ENCODE data around the gene SPACA7.

Gene SPACA7, protein sequence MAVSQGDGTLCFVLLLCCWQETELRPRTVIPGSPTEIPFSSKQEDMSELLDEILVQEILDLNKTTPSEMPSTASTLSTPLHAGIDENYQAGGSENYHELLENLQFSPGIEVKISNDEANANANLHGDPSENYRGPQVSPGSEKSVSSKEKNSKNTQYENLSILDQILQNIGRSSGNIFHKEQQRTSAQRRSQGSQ

DNA sequence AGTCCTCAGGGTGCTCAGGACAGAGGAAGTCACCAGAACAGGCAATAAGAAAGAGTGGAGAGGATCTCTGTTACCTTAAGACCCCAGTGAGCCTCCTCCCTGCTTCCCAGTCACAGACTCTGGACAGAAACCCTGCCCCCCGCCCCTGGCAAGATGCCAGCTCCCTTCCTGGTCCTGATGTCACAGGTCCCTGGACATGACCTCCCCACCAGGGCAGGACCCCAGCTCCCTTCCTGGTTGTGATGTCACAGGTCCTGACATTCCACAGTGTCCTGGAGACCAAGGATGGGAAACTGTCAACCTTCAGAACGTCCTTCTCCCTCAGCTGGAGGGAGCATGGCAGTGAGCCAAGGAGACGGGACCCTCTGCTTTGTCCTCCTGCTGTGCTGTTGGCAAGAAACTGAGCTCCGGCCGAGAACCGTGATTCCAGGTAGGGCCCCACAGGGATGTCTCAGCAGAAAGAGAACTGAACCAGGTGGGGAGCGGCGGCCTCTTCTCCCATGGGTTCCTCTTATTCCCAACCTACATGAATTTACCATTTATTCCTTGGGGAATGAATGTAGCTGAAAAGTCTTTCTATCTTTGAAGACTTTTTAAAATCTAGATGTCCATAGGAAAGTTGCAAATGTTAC is at the start of gene SPACA7:
Gene SPACA7, plus strand, starts transcription at position 306 of the 632 bp plus-strand sequence. Its CDS starts 31 bp downstream, at position 337.
- no peak for DNase-seq

- no peak for DNase-seq
Observed at GRCh38 chr13:112326821-112327370, 49.3 kb upstream of the SPACA7 start.

DNA sequence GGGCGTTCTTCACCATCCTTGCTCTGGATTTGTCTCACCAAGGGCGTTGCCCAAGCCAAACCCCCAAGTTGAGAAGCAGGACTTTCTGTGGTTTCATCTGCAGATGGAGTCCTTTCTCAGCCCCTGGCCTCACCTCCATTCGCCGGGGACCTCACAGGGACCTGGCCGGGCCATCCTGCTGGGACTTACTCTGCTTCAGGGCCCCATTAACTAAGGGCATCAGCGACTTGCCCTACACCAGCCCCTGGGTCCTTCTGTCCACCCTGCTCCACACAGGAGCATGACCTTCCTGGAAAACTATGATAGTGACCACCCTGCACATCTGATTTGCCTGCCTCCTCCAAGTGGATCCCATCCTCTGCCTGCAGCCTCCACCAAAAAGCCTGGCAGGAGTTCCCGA is 47.2 kb upstream of the SPACA7 start:
- DNase-seq: no peak

DNA sequence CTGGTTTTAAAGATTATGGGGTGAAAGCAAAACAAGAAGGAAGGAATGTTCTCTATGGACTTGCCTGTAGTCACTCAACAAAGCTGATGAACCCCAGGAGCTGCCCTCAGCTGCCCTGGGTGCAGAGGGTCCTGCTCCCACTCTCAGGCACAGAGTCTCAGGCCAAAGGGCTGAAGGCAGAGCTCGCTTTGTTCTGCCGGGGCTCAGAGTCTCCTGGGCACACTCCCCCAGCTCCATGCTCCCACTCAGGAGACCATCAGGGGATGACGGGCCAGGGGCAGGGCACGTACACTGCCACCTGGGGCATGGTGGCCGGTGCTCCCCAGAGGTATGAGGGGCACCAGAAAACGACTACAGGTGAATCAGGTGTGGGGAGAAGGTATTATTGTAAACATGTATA is 46.8 kb upstream of the SPACA7 start:
- DNase-seq: no peak

- no peak for DNase-seq
Observed at GRCh38 chr13:112330066-112330465, 46.1 kb upstream of the SPACA7 start.

DNA sequence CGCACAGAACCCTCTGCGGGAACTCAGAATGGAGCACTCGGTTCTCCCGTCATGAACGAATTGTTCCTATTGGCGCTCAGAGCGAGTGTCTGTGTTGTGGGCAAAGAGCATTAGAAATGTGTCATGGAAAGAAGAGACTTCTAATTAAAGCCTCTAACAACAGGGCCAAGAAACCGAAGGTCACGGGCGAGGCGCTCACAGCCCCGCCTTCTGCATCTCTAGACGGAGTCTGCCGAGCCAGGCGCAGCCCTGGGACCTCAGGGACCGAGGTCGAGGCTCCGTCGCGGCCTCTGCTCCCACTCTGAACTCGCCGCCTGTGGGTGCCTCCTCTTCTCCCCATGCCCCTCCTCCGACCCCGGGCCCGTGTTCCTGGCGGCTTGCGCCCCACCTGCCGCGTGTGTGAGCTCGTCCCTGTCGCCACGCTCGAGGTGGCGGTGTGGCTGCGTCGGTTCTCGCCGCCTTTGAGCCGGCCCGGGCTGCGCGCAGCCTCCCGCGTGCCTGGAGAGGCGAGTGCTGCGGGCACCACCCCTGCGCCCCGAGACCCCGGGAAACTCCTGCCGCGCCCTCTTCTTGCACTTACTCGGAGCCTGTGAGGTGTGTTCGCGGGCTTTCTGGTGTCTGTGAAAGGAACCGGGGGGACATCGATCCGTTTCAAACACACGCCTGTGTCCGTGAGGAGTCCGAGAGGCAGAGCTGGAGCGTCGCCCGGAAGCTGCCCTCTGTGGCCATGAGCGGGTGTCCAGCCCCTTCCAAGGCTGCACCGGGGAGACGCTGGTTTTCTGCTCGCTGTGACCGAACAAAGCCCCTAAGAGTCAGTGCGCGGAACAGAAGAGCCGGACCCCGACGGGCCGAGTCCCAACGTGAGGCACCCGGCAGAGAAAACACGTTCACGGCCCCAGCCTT is 45.4 kb upstream of the SPACA7 start:
- no peak for DNase-seq

- DNase-seq: no peak
Observed at GRCh38 chr13:112331675-112332074, 44.5 kb upstream of the SPACA7 start.

- no peak for DNase-seq
Observed at GRCh38 chr13:112332727-112333126, 43.4 kb upstream of the SPACA7 start.

GRCh38 chr13:112333756-112334543 is 42.2 kb upstream of the SPACA7 start:
- no peak for DNase-seq

- no peak for DNase-seq
Observed at GRCh38 chr13:112335135-112335534, 41.0 kb upstream of the SPACA7 start.

- no peak for DNase-seq
Observed at GRCh38 chr13:112341446-112341845, 34.7 kb upstream of the SPACA7 start.

- DNase-seq: no peak
Observed at GRCh38 chr13:112341976-112342735, 34.0 kb upstream of the SPACA7 start.

DNA sequence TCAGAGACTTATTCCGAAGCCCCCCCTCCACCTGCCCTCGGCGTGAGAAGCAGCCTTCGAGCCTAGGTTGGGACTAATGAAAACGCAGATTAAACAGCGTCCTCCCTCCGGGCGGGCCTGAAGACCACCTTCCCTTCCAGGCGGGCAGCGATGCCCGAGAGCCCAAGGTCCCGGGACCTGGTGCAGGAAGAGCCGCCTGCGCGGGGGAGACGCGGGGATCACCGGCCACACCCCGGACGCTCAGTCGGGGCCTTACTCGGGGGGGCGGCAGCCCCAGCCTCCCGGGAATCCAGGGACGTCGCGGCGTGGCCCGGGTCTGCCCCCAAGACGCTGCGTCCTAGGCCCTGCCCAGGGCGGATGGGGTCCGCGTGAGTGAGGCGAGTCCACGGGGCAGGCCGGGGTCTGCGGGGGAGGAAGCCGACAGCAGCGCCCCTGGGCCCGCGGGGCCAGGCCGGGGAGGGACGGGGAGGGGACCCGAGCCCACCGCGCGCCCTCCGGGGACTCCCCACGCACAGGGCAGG is 33.3 kb upstream of the SPACA7 start:
- DNase-seq: no peak

DNA sequence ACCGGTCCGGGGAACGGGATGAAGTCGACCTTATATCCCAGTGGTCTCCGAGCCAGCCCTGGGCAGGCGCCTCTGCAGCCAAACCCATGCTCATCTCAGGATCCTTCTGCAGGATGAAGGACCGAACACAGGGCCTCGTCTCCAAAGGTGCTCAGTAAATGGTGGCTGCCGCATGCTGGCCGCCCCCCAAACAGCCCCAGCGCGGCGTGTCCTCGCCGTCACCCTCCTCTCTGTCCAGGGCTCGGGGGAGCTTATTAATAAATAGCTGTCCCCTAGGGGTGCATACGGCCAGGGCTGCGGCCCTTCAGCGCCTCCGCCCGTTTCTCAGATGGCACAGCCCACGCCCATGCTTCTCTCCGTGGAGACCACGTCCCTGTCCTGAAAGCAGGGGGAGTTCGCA is 32.6 kb upstream of the SPACA7 start:
- no peak for DNase-seq

DNA sequence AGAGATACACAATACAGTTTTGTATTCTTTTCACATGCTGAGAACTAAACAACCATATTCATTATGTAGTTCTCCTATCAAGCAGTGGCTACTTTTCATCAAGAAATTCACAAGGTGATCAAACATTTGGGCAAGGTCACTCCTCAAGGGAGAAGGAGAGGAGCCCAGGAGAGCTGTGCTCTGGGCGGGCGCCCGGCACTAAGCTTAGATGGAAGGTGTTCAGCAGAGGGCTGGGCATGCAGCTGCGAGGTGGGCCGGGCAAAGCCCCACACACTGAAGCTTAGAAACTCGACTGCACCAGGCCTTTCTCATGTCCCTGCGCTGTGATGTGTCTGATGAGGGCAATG is 30.4 kb upstream of the SPACA7 start:
- DNase-seq: no peak

- DNase-seq: no peak
Observed at GRCh38 chr13:112346173-112346898, 29.8 kb upstream of the SPACA7 start.

DNA sequence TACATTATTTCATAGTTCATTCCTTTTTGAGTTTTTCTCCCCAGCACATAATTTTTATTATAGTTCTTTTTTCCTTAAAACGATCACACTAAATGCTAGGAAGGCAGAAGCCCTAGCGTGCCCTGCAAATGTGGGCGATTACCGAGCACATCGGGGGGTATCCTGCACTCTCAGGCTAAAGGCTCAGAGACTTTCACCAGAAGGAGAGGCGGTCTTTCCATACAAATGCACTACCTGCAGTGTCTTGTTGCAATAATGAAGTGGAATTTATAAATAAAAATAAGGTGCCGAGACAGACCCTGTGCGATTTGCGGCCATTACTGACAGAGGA is 29.3 kb upstream of the SPACA7 start:
- no peak for DNase-seq

GRCh38 chr13:112347986-112348385 is 28.2 kb upstream of the SPACA7 start:
- no peak for DNase-seq

GRCh38 chr13:112348642-112349345 is 27.4 kb upstream of the SPACA7 start:
- DNase-seq: no peak

DNA sequence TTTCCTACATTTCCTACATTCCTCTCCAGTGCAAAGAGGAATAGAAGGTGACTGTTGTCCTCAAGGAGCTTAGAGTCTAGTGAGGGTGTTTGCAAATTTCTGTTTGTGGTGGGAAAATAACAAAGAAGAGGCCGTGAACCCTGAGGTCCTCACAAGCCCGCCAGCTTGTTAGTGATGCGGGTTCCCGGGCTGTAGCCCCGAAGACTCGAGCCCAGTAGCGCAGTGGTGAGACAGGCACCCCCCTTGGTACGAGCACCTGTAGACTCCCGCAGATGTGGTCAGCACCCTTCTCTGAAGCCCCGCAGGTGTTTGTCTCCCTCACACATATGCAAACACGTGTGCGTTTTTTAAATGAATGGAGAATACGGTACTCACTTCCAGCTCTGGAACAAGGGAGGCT is 26.5 kb upstream of the SPACA7 start:
- DNase-seq: no peak

DNA sequence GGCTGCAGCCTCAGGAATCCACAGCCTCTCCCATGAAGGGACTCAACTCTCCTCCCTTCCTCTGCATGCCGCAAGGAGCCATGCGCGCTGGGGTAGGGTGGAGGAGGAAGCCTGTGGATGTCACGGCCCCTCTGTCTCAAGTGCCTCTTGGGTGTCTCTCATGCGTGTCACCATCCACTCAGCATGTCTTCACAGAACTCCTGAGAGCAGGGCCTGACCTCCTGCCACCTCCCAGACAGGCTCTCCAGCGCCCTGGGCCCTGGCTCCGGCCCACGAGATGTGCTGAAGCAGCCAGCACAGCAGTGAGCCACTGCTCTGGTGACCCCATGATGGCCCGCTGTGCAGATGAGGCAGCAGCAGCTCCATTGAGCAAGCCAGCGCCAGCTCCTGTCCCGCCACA is 25.9 kb upstream of the SPACA7 start:
- no peak for DNase-seq

All from activated CD4-positive, CD25-positive, alpha-beta regulatory T cell treated with anti-CD3 and anti-CD28 coated beads, Interleukin-2, amount 50 U/mL, for 72 hours (primary cell).